Glutamatergic neuron (in vitro differentiated cells): ENCODE measurements around the gene ZSCAN31. TPM values are rescaled to one million over a fixed set of nuclear protein-coding genes. Genes with fewer than 3 reads are reported as not detected.

Experiments
- DNase-seq: peaks from one replicate; pipeline ENCODE4 v3.0.0; 2022
- H3K27ac Mint-ChIP-seq: one replicate; pipeline ENCODE4 v1.8.0; 2020; ENCODE audit warnings: mild to moderate bottlenecking, mixed read lengths, inconsistent platforms; ENCODE audit not compliant: unreplicated experiment
- H3K27me3 Mint-ChIP-seq: one replicate; pipeline ENCODE4 v1.8.0; 2020; ENCODE audit warnings: mild to moderate bottlenecking, moderate library complexity, mixed read lengths, inconsistent platforms; ENCODE audit not compliant: unreplicated experiment
- H3K36me3 Mint-ChIP-seq: one replicate; pipeline ENCODE4 v1.8.0; 2020; ENCODE audit warnings: mild to moderate bottlenecking, mixed read lengths, inconsistent platforms; ENCODE audit not compliant: unreplicated experiment
- H3K4me1 Mint-ChIP-seq: one replicate; pipeline ENCODE4 v1.8.0; 2020; ENCODE audit warnings: mild to moderate bottlenecking, low read depth, mixed read lengths, inconsistent platforms; ENCODE audit not compliant: unreplicated experiment
- H3K4me3 Mint-ChIP-seq: one replicate; pipeline ENCODE4 v1.8.0; 2020; ENCODE audit warnings: mild to moderate bottlenecking, mixed read lengths, inconsistent platforms; ENCODE audit not compliant: unreplicated experiment
- H3K9me3 Mint-ChIP-seq: one replicate; pipeline ENCODE4 v1.8.0; 2020; ENCODE audit warnings: mild to moderate bottlenecking, moderate library complexity, mixed read lengths, inconsistent platforms; ENCODE audit not compliant: unreplicated experiment
- CTCF ChIP-seq: fragments of 200-600 bp; sonication (generic); IDR thresholded peaks from one replicate; pipeline ENCODE4 v1.5.0; 2021; ENCODE audit not compliant: partially characterized antibody, unreplicated experiment
- total RNA-seq: library from RNA; stranded (reverse); fragmentation: NEBNext Ultra II Directional; extraction: Animal tissue kit (Norgen Biotek cat#: 25700); gene quantifications from one replicate; pipeline ENCODE4 v1.2.1, GENCODE V29; 2021; ENCODE audit not compliant: unreplicated experiment

Gene ZSCAN31
- total RNA-seq, 1 donor from 2014 or later = 6.9 TPM

GRCh38 chr6:28334286-28335039, 1.5 kb downstream of the ZSCAN31 start:
- Mint-ChIP-seq H3K27me3 (no peaks in the 10 kb centered on the region), H3K36me3 (no peaks in the 10 kb centered on the region), H3K4me3 (no peak overlapping the region), H3K4me1 (peaks cover 12% of the 10 kb centered on the region), H3K9me3 (peaks cover 2% of the 10 kb centered on the region), H3K27ac (no peak overlapping the region)
- TF ChIP-seq CTCF = no peak
- DNase-seq = no peak

GRCh38 chr6:28333599-28334018, 2.3 kb downstream of the ZSCAN31 start:
- no peaks in the 10 kb centered on the region for H3K27me3 Mint-ChIP-seq
- no peak for DNase-seq
- no peak overlapping the region for H3K27ac Mint-ChIP-seq
- TF ChIP-seq CTCF = no peak
- peaks cover 12% of the 10 kb centered on the region for H3K4me1 Mint-ChIP-seq
- H3K4me3 Mint-ChIP-seq = no peak overlapping the region
- peaks cover 2% of the 10 kb centered on the region for H3K9me3 Mint-ChIP-seq
- H3K36me3 Mint-ChIP-seq = peaks cover 7% of the 10 kb centered on the region

GRCh38 chr6:28333047-28333446, 2.9 kb downstream of the ZSCAN31 start:
- no peak for DNase-seq
- H3K4me3 Mint-ChIP-seq = no peak overlapping the region
- no peaks in the 10 kb centered on the region for H3K27me3 Mint-ChIP-seq
- peaks cover 12% of the 10 kb centered on the region for H3K4me1 Mint-ChIP-seq
- peaks cover 7% of the 10 kb centered on the region for H3K36me3 Mint-ChIP-seq
- peaks cover 2% of the 10 kb centered on the region for H3K9me3 Mint-ChIP-seq
- H3K27ac Mint-ChIP-seq = no peak overlapping the region
- TF ChIP-seq CTCF = no peak

GRCh38 chr6:28330041-28330440, 5.9 kb downstream of the ZSCAN31 start:
- TF ChIP-seq CTCF = no peak
- Mint-ChIP-seq H3K9me3 (peaks cover 8% of the 10 kb centered on the region), H3K4me1 (peaks cover 10% of the 10 kb centered on the region), H3K4me3 (no peak overlapping the region), H3K36me3 (peaks cover 27% of the 10 kb centered on the region), H3K27me3 (no peaks in the 10 kb centered on the region), H3K27ac (no peak overlapping the region)
- no peak for DNase-seq

GRCh38 chr6:28326371-28326948, 9.5 kb downstream of the ZSCAN31 start:
- Mint-ChIP-seq H3K27ac (no peak overlapping the region), H3K27me3 (peaks cover 3% of the 10 kb centered on the region), H3K4me1 (no peaks in the 10 kb centered on the region), H3K36me3 (peaks cover 41% of the 10 kb centered on the region), H3K9me3 (peaks cover 8% of the 10 kb centered on the region), H3K4me3 (no peak overlapping the region)
- TF ChIP-seq CTCF = no peak
- no peak for DNase-seq
